Mesenchymal stem cell (in vitro differentiated cells and primary cell): Measurements from ENCODE around the gene CLEC4G.
A peak's percentile ranks its signal among the peaks of the same experiment; 100 is the strongest.

ENCODE experiments used
- DNase-seq: peaks from one replicate; pipeline ENCODE4 v3.0.0-alpha.2; 2013
- H2AFZ ChIP-seq: one replicate; pipeline ENCODE4 v1.6.1; 2013; ENCODE audit warnings: low read depth, mild to moderate bottlenecking, control low read depth, inconsistent platforms, low read length, moderate library complexity
- H2AK5ac ChIP-seq: 2 replicates; pipeline ENCODE4 v1.6.1; 2013; ENCODE audit warnings: low read length, moderate library complexity, mild to moderate bottlenecking, inconsistent platforms; ENCODE audit not compliant: severe bottlenecking
- H2BK120ac ChIP-seq: one replicate; pipeline ENCODE4 v1.6.1; 2013; ENCODE audit warnings: low read depth, mild to moderate bottlenecking, inconsistent platforms, low read length, moderate library complexity
- H2BK12ac ChIP-seq, 2 experiments: one replicate each; pipeline ENCODE4 v1.6.1; 2013; ENCODE audit warnings: inconsistent platforms in 2 of 2, low read length in 2 of 2, mild to moderate bottlenecking in 2 of 2, moderate library complexity in 2 of 2, control low read depth in 1 of 2
- H2BK15ac ChIP-seq: one replicate; pipeline ENCODE4 v1.6.1; 2013; ENCODE audit warnings: mild to moderate bottlenecking, low read depth, inconsistent platforms; ENCODE audit not compliant: poor library complexity, severe bottlenecking
- H2BK5ac ChIP-seq: 2 replicates; pipeline ENCODE4 v1.6.1; 2013; ENCODE audit warnings: low read depth, mild to moderate bottlenecking, low read length, control low read depth, inconsistent platforms; ENCODE audit not compliant: poor library complexity, severe bottlenecking
- H3K14ac ChIP-seq, 2 experiments: one replicate each; pipeline ENCODE4 v1.6.1; 2013; ENCODE audit warnings: inconsistent platforms in 2 of 2, low read length in 2 of 2, control low read depth in 1 of 2, mild to moderate bottlenecking in 1 of 2, moderate library complexity in 1 of 2
- H3K18ac ChIP-seq, 2 experiments: one replicate each; pipeline ENCODE4 v1.6.1; 2013; ENCODE audit warnings: inconsistent platforms in 2 of 2, low read length in 2 of 2, control low read depth in 1 of 2, low read depth in 1 of 2, mild to moderate bottlenecking in 1 of 2
- H3K23ac ChIP-seq, 2 experiments: one replicate each; pipeline ENCODE4 v1.6.1; 2013; ENCODE audit warnings: inconsistent platforms in 2 of 2, low read length in 2 of 2, mild to moderate bottlenecking in 2 of 2, moderate library complexity in 2 of 2, control low read depth in 1 of 2
- H3K27ac ChIP-seq: 2 replicates; pipeline ENCODE4 v1.5.1; 2013; ENCODE audit warnings: mild to moderate bottlenecking, moderate library complexity, low read length, control low read depth, inconsistent platforms; ENCODE audit not compliant: poor library complexity, severe bottlenecking
- H3K27me3 ChIP-seq, 2 experiments: 2 replicates each; pipeline versions ENCODE4 v1.6.1 to v1.7.0; 2013; ENCODE audit warnings: low read length in 2 of 2, mild to moderate bottlenecking in 2 of 2, moderate library complexity in 2 of 2, control low read depth in 1 of 2, inconsistent platforms in 1 of 2; ENCODE audit not compliant: control insufficient read depth in 1 of 2, insufficient read depth in 1 of 2
- H3K36me3 ChIP-seq, 2 experiments: 2 replicates each; pipeline versions ENCODE4 v1.6.1 to v1.7.0; 2013; ENCODE audit warnings: low read length in 2 of 2, control low read depth in 1 of 2, inconsistent platforms in 1 of 2, low read depth in 1 of 2, mild to moderate bottlenecking in 1 of 2; ENCODE audit not compliant: insufficient read depth in 2 of 2, control insufficient read depth in 1 of 2
- H3K4ac ChIP-seq, 2 experiments: one replicate each; pipeline ENCODE4 v1.6.1; 2013; ENCODE audit warnings: inconsistent platforms in 2 of 2, low read length in 2 of 2, mild to moderate bottlenecking in 2 of 2, moderate library complexity in 2 of 2, control low read depth in 1 of 2, low read depth in 1 of 2
- H3K4me1 ChIP-seq: 2 replicates; pipeline ENCODE4 v1.6.1; 2013; ENCODE audit warnings: low read depth, low read length, control low read depth; ENCODE audit not compliant: control insufficient read depth, insufficient read depth
- H3K4me2 ChIP-seq: 2 replicates; pipeline ENCODE4 v1.6.1; 2013; ENCODE audit warnings: low read length, mild to moderate bottlenecking, inconsistent platforms; ENCODE audit not compliant: poor library complexity, severe bottlenecking
- H3K4me3 ChIP-seq, 2 experiments: 2 replicates each; pipeline versions ENCODE4 v1.5.1 to v1.7.0; 2013; ENCODE audit warnings: low read length in 2 of 2, mild to moderate bottlenecking in 2 of 2, control low read depth in 1 of 2, low read depth in 1 of 2; ENCODE audit not compliant: insufficient read depth in 1 of 2
- H3K79me1 ChIP-seq: replicated peaks from 2 replicates; pipeline ENCODE4 v1.6.1; 2013; ENCODE audit warnings: mild to moderate bottlenecking, control low read depth, low read length, inconsistent platforms; ENCODE audit not compliant: poor library complexity, severe bottlenecking
- H3K9ac ChIP-seq: 2 replicates; pipeline ENCODE4 v1.7.0; 2013; ENCODE audit warnings: mild to moderate bottlenecking, low read length, moderate library complexity
- H3K9me3 ChIP-seq: 2 replicates; pipeline ENCODE4 v1.7.0; 2013; ENCODE audit warnings: mild to moderate bottlenecking, low read length; ENCODE audit not compliant: control insufficient read depth
- H4K8ac ChIP-seq: one replicate; pipeline ENCODE4 v1.6.1; 2013; ENCODE audit warnings: inconsistent platforms, mild to moderate bottlenecking, low read length, moderate library complexity
- H4K91ac ChIP-seq: one replicate; pipeline ENCODE4 v1.6.1; 2013; ENCODE audit warnings: mild to moderate bottlenecking, low read length, inconsistent platforms
- WGBS: methylation state at CpG from one replicate; pipeline ENCODE4 v1.1.7; 2013; ENCODE audit warnings: mixed read lengths; 5-methylcytosine and 5-hydroxymethylcytosine counted together

The CLEC4G gene

GRCh38 chr19:7737215-7737614 lies 5.3 kb upstream of the CLEC4G start:
- H4K8ac ChIP-seq, result no peak overlapping the region
- no peak overlapping the region for H3K4me3 ChIP-seq
- no peak for DNase-seq
- H3K79me1 ChIP-seq, result no peaks in the 10 kb centered on the region
- 83% methylated on average over 11 of the region's 11 CpGs for WGBS
- H3K27me3 ChIP-seq, result peaks cover 10 to 66% of the 10 kb centered on the region in 2 experiments
- H2BK15ac ChIP-seq, result no peak overlapping the region
- H3K23ac ChIP-seq, result no peak overlapping the region
- H3K4ac ChIP-seq, result no peak overlapping the region
- H2AFZ ChIP-seq, result no peak overlapping the region
- no peaks in the 10 kb centered on the region for H3K9me3 ChIP-seq
- no peaks in the 10 kb centered on the region for H3K4me1 ChIP-seq
- H2BK5ac ChIP-seq, result no peak overlapping the region
- H3K36me3 ChIP-seq, result no peaks in the 10 kb centered on the region
- no peak overlapping the region for H2AK5ac ChIP-seq
- H3K4me2 ChIP-seq, result no peak overlapping the region
- no peak overlapping the region for H3K9ac ChIP-seq
- no peak overlapping the region for H4K91ac ChIP-seq
- no peak overlapping the region for H2BK120ac ChIP-seq
- no peak overlapping the region for H3K14ac ChIP-seq
- no peak overlapping the region for H3K27ac ChIP-seq
- no peak overlapping the region for H3K18ac ChIP-seq
- H2BK12ac ChIP-seq, result no peak overlapping the region

GRCh38 chr19:7736148-7736547 lies 4.2 kb upstream of the CLEC4G start:
- no peak overlapping the region for H2BK120ac ChIP-seq
- no peaks in the 10 kb centered on the region for H3K79me1 ChIP-seq
- H3K4ac ChIP-seq, result no peak overlapping the region
- no peak overlapping the region for H2BK12ac ChIP-seq
- H2AK5ac ChIP-seq, result no peak overlapping the region
- H4K91ac ChIP-seq, result no peak overlapping the region
- no peak overlapping the region for H4K8ac ChIP-seq
- H2AFZ ChIP-seq, result no peak overlapping the region
- no peak overlapping the region for H3K4me3 ChIP-seq
- WGBS, result 52% methylated on average over 1 of the region's 1 CpG
- no peak overlapping the region for H3K18ac ChIP-seq
- H2BK15ac ChIP-seq, result no peak overlapping the region
- H3K9ac ChIP-seq, result no peak overlapping the region
- no peak for DNase-seq
- H3K9me3 ChIP-seq, result no peaks in the 10 kb centered on the region
- H3K23ac ChIP-seq, result no peak overlapping the region
- peaks cover 10 to 72% of the 10 kb centered on the region in 2 experiments for H3K27me3 ChIP-seq
- no peaks in the 10 kb centered on the region for H3K4me1 ChIP-seq
- no peak overlapping the region for H3K4me2 ChIP-seq
- H3K14ac ChIP-seq, result no peak overlapping the region
- H3K36me3 ChIP-seq, result no peaks in the 10 kb centered on the region
- H2BK5ac ChIP-seq, result no peak overlapping the region
- H3K27ac ChIP-seq, result no peak overlapping the region

- Histone ChIP-seq H3K4ac (no peak overlapping the region), H3K9ac (no peak overlapping the region), H3K4me2 (no peak overlapping the region), H3K4me1 (peaks cover 2% of the 10 kb centered on the region), H3K18ac (no peak overlapping the region), H3K27me3 (peaks cover 12 to 72% of the 10 kb centered on the region in 2 experiments), H2BK5ac (no peak overlapping the region), H3K23ac (no peak overlapping the region), H3K4me3 (no peak overlapping the region), H3K14ac (no peak overlapping the region), H2BK12ac (no peak overlapping the region), H2AFZ (no peak overlapping the region), H3K36me3 (no peaks in the 10 kb centered on the region), H4K91ac (no peak overlapping the region), H4K8ac (no peak overlapping the region), H2BK15ac (no peak overlapping the region), H3K27ac (no peak overlapping the region), H2BK120ac (no peak overlapping the region), H2AK5ac (no peak overlapping the region), H3K79me1 (no peaks in the 10 kb centered on the region), H3K9me3 (no peaks in the 10 kb centered on the region)
- peak; percentile 27 for DNase-seq
- WGBS, result 65% methylated on average over 10 of the region's 12 CpGs
Observed at GRCh38 chr19:7734220-7735203, 2.6 kb upstream of the CLEC4G start.

- DNase-seq, result no peak
Observed at GRCh38 chr19:7733376-7733775, 1.5 kb upstream of the CLEC4G start.

More at GRCh38 chr19:7733376-7733775, 1.5 kb upstream of the CLEC4G start:
- Histone ChIP-seq H2BK120ac (no peak overlapping the region), H2BK15ac (no peak overlapping the region), H3K9ac (no peak overlapping the region), H3K23ac (no peak overlapping the region), H3K14ac (no peak overlapping the region), H2BK12ac (no peak overlapping the region), H3K4me3 (no peak overlapping the region), H2AK5ac (no peak overlapping the region), H4K91ac (no peak overlapping the region), H2AFZ (no peak overlapping the region), H3K36me3 (no peaks in the 10 kb centered on the region), H3K4me1 (peaks cover 2% of the 10 kb centered on the region), H3K4me2 (no peak overlapping the region), H3K27me3 (peaks cover 20 to 74% of the 10 kb centered on the region in 2 experiments), H4K8ac (no peak overlapping the region), H3K9me3 (no peaks in the 10 kb centered on the region), H3K27ac (no peak overlapping the region), H3K18ac (no peak overlapping the region), H3K79me1 (no peaks in the 10 kb centered on the region), H2BK5ac (no peak overlapping the region), H3K4ac (no peak overlapping the region)
- WGBS, result 53% methylated on average over 3 of the region's 6 CpGs
